BLaER1 (cell line): Measurements from ENCODE around the gene ACACA.

Experiments used
- H3K27ac ChIP-seq: shearing (Covaris generic); formaldehyde crosslinking; 2 replicates; pipeline ENCODE4 v1.8.1; 2022
- H3K27me3 ChIP-seq: shearing (Covaris generic); formaldehyde crosslinking; 2 replicates; pipeline ENCODE4 v1.8.1; 2022
- H3K36me3 ChIP-seq: shearing (Covaris generic); formaldehyde crosslinking; 2 replicates; pipeline ENCODE4 v1.8.1; 2022
- H3K4me1 ChIP-seq: shearing (Covaris generic); formaldehyde crosslinking; 2 replicates; pipeline ENCODE4 v1.8.1; 2022
- H3K4me2 ChIP-seq: shearing (Covaris generic); formaldehyde crosslinking; 2 replicates; pipeline ENCODE4 v1.8.1; 2022
- H3K4me3 ChIP-seq: shearing (Covaris generic); formaldehyde crosslinking; 2 replicates; pipeline ENCODE4 v1.8.1; 2022
- H3K9ac ChIP-seq: shearing (Covaris generic); formaldehyde crosslinking; 2 replicates; pipeline ENCODE4 v1.8.1; 2022
- H3K9me3 ChIP-seq: shearing (Covaris generic); formaldehyde crosslinking; 2 replicates; pipeline ENCODE4 v1.8.1; 2022
- H4K20me1 ChIP-seq: shearing (Covaris generic); formaldehyde crosslinking; 2 replicates; pipeline ENCODE4 v1.8.1; 2022
- Cebpa-rat ChIP-seq: shearing (Covaris generic); IDR thresholded peaks from 2 replicates; pipeline ENCODE4 v1.8.1; 2022

ACACA gene

GRCh38 chr17:37142294-37142896, 264.2 kb downstream of the ACACA start:
- Histone ChIP-seq H3K27ac (no peak overlapping the region), H4K20me1 (no peaks in the 10 kb centered on the region), H3K4me1 (peaks cover 9% of the 10 kb centered on the region), H3K4me2 (no peak overlapping the region), H3K36me3 (peaks cover 63% of the 10 kb centered on the region), H3K27me3 (no peaks in the 10 kb centered on the region), H3K9ac (no peak overlapping the region), H3K4me3 (no peak overlapping the region), H3K9me3 (no peaks in the 10 kb centered on the region)
- no peak for TF ChIP-seq Cebpa-rat

GRCh38 chr17:37138571-37139120, 268.0 kb downstream of the ACACA start:
- no peaks in the 10 kb centered on the region for H3K4me1 ChIP-seq
- H3K4me3 ChIP-seq: no peak overlapping the region
- peaks cover 60% of the 10 kb centered on the region for H3K36me3 ChIP-seq
- H3K27ac ChIP-seq: no peak overlapping the region
- no peak for TF ChIP-seq Cebpa-rat
- no peak overlapping the region for H3K4me2 ChIP-seq
- H3K27me3 ChIP-seq: no peaks in the 10 kb centered on the region
- H3K9me3 ChIP-seq: no peaks in the 10 kb centered on the region
- no peaks in the 10 kb centered on the region for H4K20me1 ChIP-seq
- no peak overlapping the region for H3K9ac ChIP-seq

- no peak for TF ChIP-seq Cebpa-rat
- Histone ChIP-seq H3K9ac (no peak overlapping the region), H3K36me3 (peaks cover 64% of the 10 kb centered on the region), H3K4me3 (no peak overlapping the region), H3K4me2 (no peak overlapping the region), H3K4me1 (no peaks in the 10 kb centered on the region), H3K27me3 (no peaks in the 10 kb centered on the region), H3K27ac (no peak overlapping the region), H4K20me1 (no peaks in the 10 kb centered on the region), H3K9me3 (no peaks in the 10 kb centered on the region)
Measured at GRCh38 chr17:37137906-37138514, 268.6 kb downstream of the ACACA start.

GRCh38 chr17:37137070-37137610, 269.5 kb downstream of the ACACA start:
- Histone ChIP-seq H3K4me2 (no peak overlapping the region), H3K27me3 (no peaks in the 10 kb centered on the region), H3K9ac (no peak overlapping the region), H3K36me3 (peaks cover 63% of the 10 kb centered on the region), H3K4me1 (no peaks in the 10 kb centered on the region), H3K9me3 (no peaks in the 10 kb centered on the region), H4K20me1 (no peaks in the 10 kb centered on the region), H3K4me3 (no peak overlapping the region), H3K27ac (no peak overlapping the region)
- TF ChIP-seq Cebpa-rat: no peak

GRCh38 chr17:37135576-37135975, 271.1 kb downstream of the ACACA start:
- TF ChIP-seq Cebpa-rat: no peak
- Histone ChIP-seq H3K4me2 (no peak overlapping the region), H3K36me3 (peaks cover 55% of the 10 kb centered on the region), H3K4me3 (no peak overlapping the region), H3K27me3 (no peaks in the 10 kb centered on the region), H3K4me1 (no peaks in the 10 kb centered on the region), H3K27ac (no peak overlapping the region), H3K9ac (no peak overlapping the region), H3K9me3 (no peaks in the 10 kb centered on the region), H4K20me1 (no peaks in the 10 kb centered on the region)

- Histone ChIP-seq H3K36me3 (peaks cover 63% of the 10 kb centered on the region), H3K4me2 (no peak overlapping the region)
Measured at GRCh38 chr17:37134050-37134449, 272.6 kb downstream of the ACACA start.

GRCh38 chr17:37133136-37133535, 273.5 kb downstream of the ACACA start:
- no peaks in the 10 kb centered on the region for H3K9me3 ChIP-seq
- no peaks in the 10 kb centered on the region for H4K20me1 ChIP-seq
- TF ChIP-seq Cebpa-rat: no peak
- no peak overlapping the region for H3K4me2 ChIP-seq
- no peaks in the 10 kb centered on the region for H3K4me1 ChIP-seq
- H3K36me3 ChIP-seq: peaks cover 66% of the 10 kb centered on the region
- H3K4me3 ChIP-seq: no peak overlapping the region
- H3K9ac ChIP-seq: no peak overlapping the region
- H3K27me3 ChIP-seq: no peaks in the 10 kb centered on the region
- no peak overlapping the region for H3K27ac ChIP-seq

More at GRCh38 chr17:37134050-37134449, 272.6 kb downstream of the ACACA start:
- TF ChIP-seq Cebpa-rat: no peak
- no peak overlapping the region for H3K4me3 ChIP-seq
- no peak overlapping the region for H3K27ac ChIP-seq
- H3K9ac ChIP-seq: no peak overlapping the region
- no peaks in the 10 kb centered on the region for H3K4me1 ChIP-seq
- no peaks in the 10 kb centered on the region for H3K27me3 ChIP-seq
- no peaks in the 10 kb centered on the region for H3K9me3 ChIP-seq
- H4K20me1 ChIP-seq: no peaks in the 10 kb centered on the region

GRCh38 chr17:37131669-37132611, 274.7 kb downstream of the ACACA start:
- H3K4me2 ChIP-seq: no peak overlapping the region

GRCh38 chr17:37130984-37131446, 275.6 kb downstream of the ACACA start:
- H3K4me2 ChIP-seq: no peak overlapping the region
- no peak overlapping the region for H3K27ac ChIP-seq
- H3K27me3 ChIP-seq: no peaks in the 10 kb centered on the region
- no peaks in the 10 kb centered on the region for H3K9me3 ChIP-seq
- no peak for TF ChIP-seq Cebpa-rat
- H4K20me1 ChIP-seq: no peaks in the 10 kb centered on the region
- H3K36me3 ChIP-seq: peaks cover 77% of the 10 kb centered on the region
- H3K9ac ChIP-seq: no peak overlapping the region
- no peak overlapping the region for H3K4me3 ChIP-seq
- no peaks in the 10 kb centered on the region for H3K4me1 ChIP-seq

More at GRCh38 chr17:37131669-37132611, 274.7 kb downstream of the ACACA start:
- no peaks in the 10 kb centered on the region for H4K20me1 ChIP-seq
- H3K4me3 ChIP-seq: no peak overlapping the region
- H3K36me3 ChIP-seq: peaks cover 71% of the 10 kb centered on the region
- H3K27me3 ChIP-seq: no peaks in the 10 kb centered on the region
- TF ChIP-seq Cebpa-rat: no peak
- no peaks in the 10 kb centered on the region for H3K9me3 ChIP-seq
- no peak overlapping the region for H3K27ac ChIP-seq
- no peaks in the 10 kb centered on the region for H3K4me1 ChIP-seq
- H3K9ac ChIP-seq: no peak overlapping the region
